Mucosa of descending colon (tissue), 3 donors: ENCODE measurements around the gene HDGFL2. TPM values are rescaled to one million over a fixed set of nuclear protein-coding genes. Genes with fewer than 3 reads are reported as not detected.

Experiments used
- ATAC-seq: fragments of 200-7000 bp; cut with Tn5 transposase; one replicate; pipeline ENCODE4 v1.9.1; 2020; ENCODE audit warnings: mild to moderate bottlenecking, moderate library complexity
- DNase-seq, 3 donors: peaks; one replicate each; pipeline ENCODE4 v3.0.0-alpha.2; 2020
- H3K36me3 ChIP-seq: fragments of 200-600 bp; one replicate; pipeline ENCODE4 v1.8.0; 2021; ENCODE audit warnings: low read depth, mild to moderate bottlenecking
- H3K4me1 ChIP-seq: fragments of 200-600 bp; one replicate; pipeline ENCODE4 v1.8.0; 2021; ENCODE audit warnings: low read depth, mild to moderate bottlenecking
- H3K4me3 ChIP-seq: fragments of 200-600 bp; one replicate; pipeline ENCODE4 v1.8.0; 2021; ENCODE audit warnings: mild to moderate bottlenecking
- H3K9me3 ChIP-seq: fragments of 200-600 bp; one replicate; pipeline ENCODE4 v1.8.0; 2021; ENCODE audit warnings: mild to moderate bottlenecking
- CTCF ChIP-seq: fragments of 200-600 bp; IDR thresholded peaks from one replicate; pipeline ENCODE4 v1.8.0; 2022; ENCODE audit warnings: antibody characterized with exemption, mild to moderate bottlenecking
- intact Hi-C, 2 donors: fragments of 100-400 bp; cut with DNase I in 1 of 2; cut with micrococcal nuclease in 1 of 2; formaldehyde crosslinking; loops; one replicate each; pipeline versions ENCODE4 v1.11.0 to v1.11.1; 2022; cut with DNase I, micrococcal nuclease
- total RNA-seq, 3 donors: library from RNA; stranded (reverse); fragmentation: NEBNext Ultra II Directional in 2 of 3; extraction: Animal tissue kit (Norgen Biotek cat#: 25700) in 2 of 3; gene quantifications; one replicate each; pipeline versions ENCODE4 v1.2.1 to v1.2.4, GENCODE V29; 2021 to 2023
- donor health status: DM: no; HTN: no; CAD: no; lungs with moderate emphysema.
- donor health status: DM: no; HTN: no; CAD: no.
- donor health status: DM: no; HTN: yes; CAD: no.

The HDGFL2 gene
- total RNA-seq, 3 donors from 2014 or later: 35.6 to 49.2 (median 39.0) TPM

DNA sequence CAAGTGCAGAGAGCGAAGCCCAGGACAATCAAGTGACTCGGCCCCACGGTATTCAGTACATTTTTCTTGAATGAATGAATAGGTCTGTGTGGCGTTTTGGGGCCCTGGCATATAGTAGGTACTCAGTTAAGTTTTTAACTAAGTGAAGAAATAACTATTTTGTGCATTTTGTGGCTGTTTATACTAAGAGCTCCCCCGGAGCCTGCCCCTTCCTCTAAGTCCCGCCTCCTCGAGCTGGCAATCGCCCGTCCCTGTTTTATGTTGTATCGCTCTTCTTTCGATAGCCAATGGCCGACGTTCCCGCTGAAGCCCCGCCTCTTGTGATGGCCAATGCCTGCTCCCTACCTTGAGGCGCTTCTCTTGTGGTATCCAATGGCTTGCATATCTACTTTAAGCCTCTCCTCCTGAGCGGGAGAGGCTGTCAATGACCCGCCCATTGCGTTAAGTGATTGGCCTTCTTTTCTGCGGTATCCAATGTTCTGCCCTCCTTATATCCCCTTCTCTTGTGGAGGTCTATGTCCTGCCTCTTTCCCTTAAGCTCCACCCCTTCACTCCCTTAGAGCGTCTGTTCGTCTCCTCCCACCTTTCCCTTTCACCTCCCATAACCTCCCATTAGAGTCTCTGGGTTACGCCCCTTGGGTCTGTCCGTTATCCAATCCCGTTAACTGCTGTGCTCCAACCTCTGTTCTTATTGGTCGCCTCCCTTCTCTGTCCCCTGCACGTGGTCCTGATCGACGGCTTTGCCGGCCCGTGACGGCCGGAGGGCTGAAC, 509 bp upstream of the HDGFL2 start:
- intact Hi-C loops: no loop called here
- Histone ChIP-seq H3K4me1 (peaks cover 12% of the 10 kb centered on the region), H3K36me3 (peaks cover 6% of the 10 kb centered on the region), H3K4me3 (peak overlapping the region; percentile 83), H3K9me3 (no peaks in the 10 kb centered on the region)
- DNase-seq (peak; percentile 97 to 99 (median 98)), ATAC-seq (peak; percentile 92)
- TF ChIP-seq CTCF: no peak

GRCh38 chr19:4473011-4473762, 1.1 kb downstream of the HDGFL2 start:
- Histone ChIP-seq H3K4me3 (peak overlapping the region; percentile 83), H3K9me3 (no peaks in the 10 kb centered on the region), H3K36me3 (peaks cover 6% of the 10 kb centered on the region), H3K4me1 (peaks cover 12% of the 10 kb centered on the region)
- DNase-seq: no peak
- intact Hi-C loops: no loop called here
- no peak for TF ChIP-seq CTCF
- no peak for ATAC-seq

DNA sequence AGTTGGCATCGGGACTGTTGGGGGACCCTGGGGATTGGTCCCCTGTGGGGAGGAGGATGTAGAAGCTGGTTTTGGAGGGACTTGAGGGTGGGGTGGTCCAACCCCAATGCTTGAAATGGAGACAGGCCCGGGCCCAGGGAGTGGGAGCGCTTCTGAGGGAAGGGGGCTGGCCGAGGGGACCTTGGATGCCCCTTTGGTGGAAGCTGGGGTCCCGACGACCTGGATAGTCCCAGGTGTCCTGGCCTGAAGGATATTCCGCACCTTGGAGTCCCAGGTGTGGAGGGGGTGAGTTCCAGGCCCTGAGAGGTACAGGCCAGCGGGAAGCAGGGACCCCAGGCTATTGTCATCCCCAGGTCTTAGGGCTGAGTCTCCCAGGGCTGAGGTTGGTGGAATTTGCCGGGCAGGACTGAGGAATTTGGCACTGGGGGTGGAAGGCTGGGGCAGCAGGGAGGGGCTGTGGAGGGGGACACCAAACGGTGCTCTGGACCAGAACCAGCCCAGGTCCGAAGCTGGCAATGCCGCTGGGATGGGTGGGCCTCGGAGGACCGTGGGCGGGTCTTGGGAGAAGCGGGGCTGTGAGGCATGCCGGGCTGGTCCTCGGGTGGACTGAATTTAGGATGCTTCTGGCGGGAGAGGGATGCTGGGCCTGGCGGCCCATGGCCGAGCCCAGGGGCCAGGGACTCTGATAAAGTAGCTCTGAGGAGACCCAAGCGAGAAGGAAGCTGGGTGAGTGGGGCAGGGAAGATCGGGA, 1.8 kb downstream of the HDGFL2 start:
- DNase-seq (no peak), ATAC-seq (no peak)
- TF ChIP-seq CTCF: no peak
- intact Hi-C loops: no loop called here
- peaks cover 12% of the 10 kb centered on the region for H3K4me1 ChIP-seq
- no peaks in the 10 kb centered on the region for H3K9me3 ChIP-seq
- peaks cover 6% of the 10 kb centered on the region for H3K36me3 ChIP-seq
- H3K4me3 ChIP-seq: no peak overlapping the region

GRCh38 chr19:4474514-4475022, 2.5 kb downstream of the HDGFL2 start:
- H3K9me3 ChIP-seq: no peaks in the 10 kb centered on the region
- DNase-seq (no peak), ATAC-seq (no peak)
- H3K4me3 ChIP-seq: no peak overlapping the region
- H3K4me1 ChIP-seq: peaks cover 12% of the 10 kb centered on the region
- TF ChIP-seq CTCF: no peak
- peaks cover 6% of the 10 kb centered on the region for H3K36me3 ChIP-seq
- intact Hi-C loops: no loop called here

GRCh38 chr19:4477034-4477801, 5.1 kb downstream of the HDGFL2 start:
- no peak for DNase-seq
- Histone ChIP-seq H3K36me3 (no peaks in the 10 kb centered on the region), H3K4me1 (peaks cover 12% of the 10 kb centered on the region), H3K9me3 (no peaks in the 10 kb centered on the region), H3K4me3 (no peak overlapping the region)
- no peak for ATAC-seq
- no peak for TF ChIP-seq CTCF
- intact Hi-C loops: no loop called here
